CD4-positive, alpha-beta T cell treated with Interleukin-2 at 100 ng/mL for 4 hours (primary cell): ENCODE data around the gene GORASP2.

Source experiments
- DNase-seq: peaks from one replicate; pipeline ENCODE4 v3.0.0-alpha.2; 2020; ENCODE audit warnings: low spot score

Gene GORASP2

GRCh38 chr2:170923799-170924198 lies 5.3 kb upstream of the GORASP2 start:
- no peak for DNase-seq

GRCh38 chr2:170924969-170925368 lies 4.1 kb upstream of the GORASP2 start:
- DNase-seq: no peak

- no peak for DNase-seq
Measured at GRCh38 chr2:170925923-170926322, 3.1 kb upstream of the GORASP2 start.

GRCh38 chr2:170926743-170927297 lies 2.2 kb upstream of the GORASP2 start:
- no peak for DNase-seq

GRCh38 chr2:170928036-170928823 lies 823 bp upstream of the GORASP2 start:
- no peak for DNase-seq

GRCh38 chr2:170929686-170930050 lies 615 bp downstream of the GORASP2 start:
- peak; percentile 26 for DNase-seq

- DNase-seq: peak; percentile 76
Measured at GRCh38 chr2:170930131-170930990, 1.3 kb downstream of the GORASP2 start.

- no peak for DNase-seq
Measured at GRCh38 chr2:170930991-170931266, 1.9 kb downstream of the GORASP2 start.

GRCh38 chr2:170932166-170932565 lies 3.1 kb downstream of the GORASP2 start:
- DNase-seq: no peak

GRCh38 chr2:170932948-170933347 lies 3.9 kb downstream of the GORASP2 start:
- no peak for DNase-seq

GRCh38 chr2:170937709-170938379 lies 8.8 kb downstream of the GORASP2 start:
- DNase-seq: no peak

GRCh38 chr2:170940066-170940465 lies 11.0 kb downstream of the GORASP2 start:
- no peak for DNase-seq

- no peak for DNase-seq
Measured at GRCh38 chr2:170942615-170943014, 13.6 kb downstream of the GORASP2 start.

GRCh38 chr2:170943041-170943440 lies 14.0 kb downstream of the GORASP2 start:
- no peak for DNase-seq

GRCh38 chr2:170943596-170943995 lies 14.5 kb downstream of the GORASP2 start:
- no peak for DNase-seq

- DNase-seq: no peak
Measured at GRCh38 chr2:170944545-170944944, 15.5 kb downstream of the GORASP2 start.

GRCh38 chr2:170949415-170949814 lies 20.4 kb downstream of the GORASP2 start:
- no peak for DNase-seq

- no peak for DNase-seq
Measured at GRCh38 chr2:170950221-170950761, 21.2 kb downstream of the GORASP2 start.

- no peak for DNase-seq
Measured at GRCh38 chr2:170953941-170954340, 24.9 kb downstream of the GORASP2 start.

- DNase-seq: no peak
Measured at GRCh38 chr2:170963386-170963785, 34.3 kb downstream of the GORASP2 start.

- no peak for DNase-seq
Measured at GRCh38 chr2:170965446-170966225, 36.6 kb downstream of the GORASP2 start.
